ENCODE data around the gene GP2. TPM values are rescaled to one million over a fixed set of nuclear protein-coding genes. Genes with fewer than 3 reads are reported as not detected.

The GP2 gene
- total RNA-seq (1 to 10 TPM in 3 of 7 donors, not detected in 4; 1.4 to 4.9 (median 3.2) TPM), polyA plus RNA-seq (under 1 TPM; 0.26 to 0.61 (median 0.55) TPM)
- long read RNA-seq, donor 1, result 0 reads
- long read RNA-seq, donor 2, transcript GP2-201 (11 exons, 3,406 nt), result major isoform, 60 of 211 reads
- long read RNA-seq, donor 2, transcript GP2-202 (10 exons, 1,975 nt), result minor isoform, 32 of 211 reads
- long read RNA-seq, donor 2, partial matches to known transcripts, result 114 of 211 reads
- long read RNA-seq, donor 2, other reads (novel, unspliced or antisense), result 5 of 211 reads

GRCh38 chr16:20327444-20328041 lies at the start of gene GP2:
TSS of gene GP2 (minus strand) at chr16:20327513. CDS start at chr16:20326431, 1,082 bp downstream.
- H3K4me3 ChIP-seq, result no peak within 1 kb of the TSS
- H3K4me1 ChIP-seq, result no peaks in the 10 kb centered on the region
- 76 to 84% (median 78%) methylated on average over 7 of the region's 7 CpGs for WGBS, 5 donors
- H3K36me3 ChIP-seq, result no peaks in the 10 kb centered on the region
- H3K27ac ChIP-seq, result no peak within 1 kb of the TSS
- intact Hi-C loops (cut with DNase I; ENCODE audit: low total_unique reads), result no loop called here
- H3K27me3 ChIP-seq (replicated peaks in 1 of 7), result peaks cover 0 to 12% (median 0%) of the 10 kb centered on the region in 7 donors
- DNase-seq, result no peak
- TF ChIP-seq POLR2A (IDR thresholded peaks at IDR 0.05), result no peak
- TF ChIP-seq POLR2AphosphoS5 (IDR thresholded peaks at IDR 0.05), result no peak
- TF ChIP-seq CTCF (IDR thresholded peaks at IDR 0.05 in 8 of 11, conservative IDR thresholded peaks at IDR 0.05 in 3 of 11), result no peak
- H3K9me3 ChIP-seq, result no peaks in the 10 kb centered on the region

- Histone ChIP-seq H3K36me3 (no peaks in the 10 kb centered on the region), H3K27me3 (replicated peaks in 1 of 7) (peaks cover 0 to 53% (median 0%) of the 10 kb centered on the region in 7 donors), H3K9me3 (no peaks in the 10 kb centered on the region), H3K4me1 (no peaks in the 10 kb centered on the region), H3K27ac (no peak overlapping the region), H3K4me3 (no peak overlapping the region)
- 77 to 85% (median 83%) methylated on average over 5 of the region's 5 CpGs for WGBS, 5 donors
- DNase-seq, result no peak
- intact Hi-C loops (cut with DNase I; ENCODE audit: low total_unique reads), result no loop called here
- no peak for TF ChIP-seq POLR2AphosphoS5 (IDR thresholded peaks at IDR 0.05)
Measured at GRCh38 chr16:20372701-20373100, 45.4 kb upstream of the GP2 start.

- TF ChIP-seq CTCF (IDR thresholded peaks at IDR 0.05 in 8 of 11, conservative IDR thresholded peaks at IDR 0.05 in 3 of 11), result no peak
- no peak for TF ChIP-seq POLR2AphosphoS5 (IDR thresholded peaks at IDR 0.05)
- TF ChIP-seq POLR2A (IDR thresholded peaks at IDR 0.05), result no peak
- Histone ChIP-seq H3K36me3 (no peaks in the 10 kb centered on the region), H3K4me1 (no peaks in the 10 kb centered on the region), H3K27ac (no peak overlapping the region), H3K9me3 (no peaks in the 10 kb centered on the region), H3K4me3 (no peak overlapping the region), H3K27me3 (replicated peaks in 1 of 7) (peaks cover 0 to 48% (median 0%) of the 10 kb centered on the region in 7 donors)
- DNase-seq, result no peak
- intact Hi-C loops (cut with DNase I; ENCODE audit: low total_unique reads), result no loop called here
- WGBS, 5 donors, result 66 to 76% (median 73%) methylated on average over 9 of the region's 9 CpGs
Measured at GRCh38 chr16:20369452-20370054, 42.2 kb upstream of the GP2 start.

GRCh38 chr16:20364051-20364450 lies 36.7 kb upstream of the GP2 start:
- 75 to 81% (median 81%) methylated on average over 2 to 3 of the region's 3 CpGs for whole genome bisulfite sequencing, 5 donors
- Histone ChIP-seq H3K4me3 (no peak overlapping the region), H3K36me3 (no peaks in the 10 kb centered on the region), H3K4me1 (no peaks in the 10 kb centered on the region), H3K9me3 (no peaks in the 10 kb centered on the region), H3K27ac (no peak overlapping the region), H3K27me3 (replicated peaks in 1 of 7) (peaks cover 0 to 27% (median 0%) of the 10 kb centered on the region in 7 donors)
- DNase-seq, result no peak
- TF ChIP-seq POLR2A (IDR thresholded peaks at IDR 0.05) (no peak), POLR2AphosphoS5 (IDR thresholded peaks at IDR 0.05) (no peak), CTCF (IDR thresholded peaks at IDR 0.05 in 8 of 11, conservative IDR thresholded peaks at IDR 0.05 in 3 of 11) (no peak)
- intact Hi-C loops (cut with DNase I; ENCODE audit: low total_unique reads), result no loop called here
